Mucosa of stomach (tissue), 1 donor: ENCODE measurements around the gene SERPINF2.

Experiments used
- H3K27me3 ChIP-seq: one replicate; pipeline ENCODE4 v1.7.0; 2013; ENCODE audit warnings: mild to moderate bottlenecking, low read length; ENCODE audit not compliant: control insufficient read depth, insufficient read depth
- H3K36me3 ChIP-seq: one replicate; pipeline ENCODE4 v1.7.0; 2013; ENCODE audit warnings: low read length; ENCODE audit not compliant: control insufficient read depth, insufficient read depth
- H3K4me1 ChIP-seq: one replicate; pipeline ENCODE4 v1.7.0; 2013; ENCODE audit warnings: mild to moderate bottlenecking, low read length; ENCODE audit not compliant: control insufficient read depth, insufficient read depth
- H3K4me3 ChIP-seq: one replicate; pipeline ENCODE4 v1.7.0; 2013; ENCODE audit warnings: low read length
- H3K9ac ChIP-seq: one replicate; pipeline ENCODE4 v1.7.0; 2013; ENCODE audit warnings: mild to moderate bottlenecking, low read length, moderate library complexity
- H3K9me3 ChIP-seq: one replicate; pipeline ENCODE4 v1.7.0; 2013; ENCODE audit warnings: mild to moderate bottlenecking, low read length, moderate library complexity; ENCODE audit not compliant: control insufficient read depth
- donor health status: Pancreatic carcinoma.

Gene SERPINF2

DNA sequence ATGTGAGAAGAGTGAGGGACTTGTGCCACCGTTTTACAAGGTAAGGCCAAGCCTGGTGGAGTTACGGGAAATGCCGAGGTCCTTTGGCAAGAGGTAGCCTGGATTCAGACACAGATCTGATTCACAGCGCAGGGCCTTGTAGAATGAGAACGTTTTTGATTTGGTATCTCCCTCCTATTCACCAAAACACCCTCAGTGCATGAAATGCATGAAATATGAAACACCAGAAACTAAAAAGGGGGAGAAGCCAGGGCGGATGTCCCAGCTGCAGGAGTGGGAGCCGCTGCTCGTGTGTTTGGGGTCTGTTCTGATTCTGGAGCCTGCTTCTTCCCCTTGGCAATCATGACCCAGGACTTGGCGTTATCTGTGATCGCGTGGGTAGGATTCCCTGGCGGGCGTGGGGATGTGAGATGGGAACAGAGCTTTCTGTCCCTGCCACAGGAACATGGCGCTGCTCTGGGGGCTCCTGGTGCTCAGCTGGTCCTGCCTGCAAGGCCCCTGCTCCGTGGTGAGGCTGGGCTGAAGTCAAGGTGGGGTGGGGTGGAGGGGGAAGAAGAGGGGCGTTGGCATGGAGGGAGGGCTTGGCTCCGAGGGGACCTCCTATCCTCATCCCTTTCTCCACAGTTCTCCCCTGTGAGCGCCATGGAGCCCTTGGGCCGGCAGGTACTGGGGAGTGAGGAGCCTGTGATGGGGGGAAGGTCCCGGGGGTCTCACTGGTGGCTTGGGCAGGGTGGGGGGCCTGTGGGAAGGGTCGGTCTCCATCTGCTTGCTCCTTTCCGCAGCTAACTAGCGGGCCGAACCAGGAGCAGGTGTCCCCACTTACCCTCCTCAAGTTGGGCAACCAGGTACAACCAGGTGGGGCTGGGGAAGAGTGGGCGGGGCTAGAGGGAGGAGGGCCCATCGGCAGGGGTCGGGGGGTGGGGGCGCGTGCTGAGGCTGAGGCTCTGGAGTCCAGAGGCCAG, 2.2 kb downstream of the SERPINF2 start:
- H3K27me3 ChIP-seq: no peaks in the 10 kb centered on the region
- H3K9me3 ChIP-seq: no peaks in the 10 kb centered on the region
- H3K4me3 ChIP-seq: no peak overlapping the region
- no peaks in the 10 kb centered on the region for H3K36me3 ChIP-seq
- peaks cover 6% of the 10 kb centered on the region for H3K4me1 ChIP-seq
- H3K9ac ChIP-seq: no peak overlapping the region

DNA sequence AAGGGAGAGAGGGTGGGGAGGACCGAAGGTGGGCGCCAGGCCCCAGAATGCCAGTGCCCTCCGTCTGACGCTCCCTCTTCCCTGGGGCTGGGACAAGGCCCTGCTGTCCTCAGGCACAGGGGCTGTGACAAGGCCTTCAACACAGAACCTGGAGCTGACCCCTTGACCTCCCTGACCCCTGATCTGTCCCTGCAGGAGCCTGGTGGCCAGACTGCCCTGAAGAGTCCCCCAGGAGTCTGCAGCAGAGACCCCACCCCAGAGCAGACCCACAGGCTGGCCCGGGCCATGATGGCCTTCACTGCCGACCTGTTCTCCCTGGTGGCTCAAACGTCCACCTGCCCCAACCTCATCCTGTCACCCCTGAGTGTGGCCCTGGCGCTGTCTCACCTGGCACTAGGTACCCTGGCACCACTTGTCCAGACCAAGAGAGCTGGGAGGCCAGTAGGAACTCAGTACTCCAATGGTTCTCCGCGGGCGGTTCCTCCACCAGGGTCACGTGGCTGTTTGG, 2.9 kb downstream of the SERPINF2 start:
- H3K9ac ChIP-seq: no peak overlapping the region
- no peak overlapping the region for H3K4me3 ChIP-seq
- H3K36me3 ChIP-seq: no peaks in the 10 kb centered on the region
- peaks cover 6% of the 10 kb centered on the region for H3K4me1 ChIP-seq
- no peaks in the 10 kb centered on the region for H3K27me3 ChIP-seq
- no peaks in the 10 kb centered on the region for H3K9me3 ChIP-seq

DNA sequence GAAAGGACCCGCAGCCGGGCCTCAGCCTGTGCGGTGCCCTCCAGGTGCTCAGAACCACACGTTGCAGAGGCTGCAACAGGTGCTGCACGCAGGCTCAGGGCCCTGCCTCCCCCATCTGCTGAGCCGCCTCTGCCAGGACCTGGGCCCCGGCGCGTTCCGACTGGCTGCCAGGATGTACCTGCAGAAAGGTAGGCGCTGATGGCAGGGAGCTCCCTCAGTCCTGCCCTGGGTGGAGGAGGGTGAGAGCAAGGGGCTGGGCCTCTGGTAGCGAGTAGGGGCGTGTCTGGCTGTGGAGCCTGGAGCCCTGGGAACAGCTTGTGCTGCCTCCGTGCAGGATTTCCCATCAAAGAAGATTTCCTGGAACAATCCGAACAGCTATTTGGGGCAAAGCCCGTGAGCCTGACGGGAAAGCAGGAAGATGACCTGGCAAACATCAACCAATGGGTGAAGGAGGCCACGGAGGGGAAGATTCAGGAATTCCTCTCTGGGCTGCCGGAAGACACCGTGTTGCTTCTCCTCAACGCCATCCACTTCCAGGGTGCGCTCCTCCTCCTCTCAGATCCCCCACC, 4.4 kb downstream of the SERPINF2 start:
- no peak overlapping the region for H3K9ac ChIP-seq
- no peaks in the 10 kb centered on the region for H3K36me3 ChIP-seq
- no peaks in the 10 kb centered on the region for H3K27me3 ChIP-seq
- no peak overlapping the region for H3K4me3 ChIP-seq
- H3K9me3 ChIP-seq: no peaks in the 10 kb centered on the region
- H3K4me1 ChIP-seq: peaks cover 7% of the 10 kb centered on the region

GRCh38 chr17:1750628-1751027, 8.0 kb downstream of the SERPINF2 start:
- Histone ChIP-seq H3K36me3 (no peaks in the 10 kb centered on the region), H3K4me3 (no peak overlapping the region), H3K4me1 (peaks cover 11% of the 10 kb centered on the region), H3K9ac (no peak overlapping the region), H3K27me3 (peaks cover 5% of the 10 kb centered on the region), H3K9me3 (no peaks in the 10 kb centered on the region)

- Histone ChIP-seq H3K36me3 (no peaks in the 10 kb centered on the region), H3K4me1 (peaks cover 6% of the 10 kb centered on the region), H3K4me3 (no peak overlapping the region), H3K27me3 (peaks cover 5% of the 10 kb centered on the region), H3K9ac (no peak overlapping the region), H3K9me3 (no peaks in the 10 kb centered on the region)
Measured at GRCh38 chr17:1752425-1753262, 10.0 kb downstream of the SERPINF2 start.

GRCh38 chr17:1753767-1754429, 11.2 kb downstream of the SERPINF2 start:
- Histone ChIP-seq H3K9ac (no peak overlapping the region), H3K9me3 (no peaks in the 10 kb centered on the region), H3K27me3 (peaks cover 5% of the 10 kb centered on the region), H3K4me1 (peaks cover 6% of the 10 kb centered on the region), H3K4me3 (no peak overlapping the region), H3K36me3 (no peaks in the 10 kb centered on the region)

GRCh38 chr17:1754430-1755112, 11.9 kb downstream of the SERPINF2 start:
- H3K4me1 ChIP-seq: peaks cover 6% of the 10 kb centered on the region
- H3K36me3 ChIP-seq: no peaks in the 10 kb centered on the region

GRCh38 chr17:1755252-1755826, 12.7 kb downstream of the SERPINF2 start:
- Histone ChIP-seq H3K9ac (no peak overlapping the region), H3K9me3 (no peaks in the 10 kb centered on the region), H3K4me1 (peaks cover 6% of the 10 kb centered on the region), H3K4me3 (no peak overlapping the region), H3K27me3 (peaks cover 5% of the 10 kb centered on the region), H3K36me3 (no peaks in the 10 kb centered on the region)

More at GRCh38 chr17:1754430-1755112, 11.9 kb downstream of the SERPINF2 start:
- Histone ChIP-seq H3K9ac (no peak overlapping the region), H3K4me3 (no peak overlapping the region), H3K9me3 (no peaks in the 10 kb centered on the region), H3K27me3 (peaks cover 5% of the 10 kb centered on the region)

GRCh38 chr17:1755827-1756262, 13.2 kb downstream of the SERPINF2 start:
- no peak overlapping the region for H3K4me3 ChIP-seq
- peaks cover 6% of the 10 kb centered on the region for H3K4me1 ChIP-seq
- no peak overlapping the region for H3K9ac ChIP-seq
- peaks cover 5% of the 10 kb centered on the region for H3K27me3 ChIP-seq
- H3K36me3 ChIP-seq: no peaks in the 10 kb centered on the region
- no peaks in the 10 kb centered on the region for H3K9me3 ChIP-seq

DNA sequence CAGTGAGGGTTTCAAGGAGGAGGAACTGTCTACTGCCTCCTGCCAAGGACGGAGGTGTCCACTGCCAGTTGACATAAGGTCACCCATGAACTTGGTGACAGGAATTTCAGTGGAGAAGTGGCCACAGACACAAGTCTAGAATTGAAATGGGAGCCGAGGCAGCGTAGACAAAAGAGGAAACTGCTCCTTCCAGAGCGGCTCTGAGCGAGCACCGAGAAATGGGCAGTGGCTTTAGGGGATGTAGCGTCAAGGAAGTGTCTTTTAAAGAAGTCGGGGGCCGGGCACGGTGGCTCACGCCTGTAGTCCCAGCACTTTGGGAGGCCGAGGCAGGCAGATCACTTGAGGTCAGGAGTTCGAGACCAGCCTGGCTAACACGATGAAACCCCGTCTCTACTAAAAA, 16.1 kb downstream of the SERPINF2 start:
- Histone ChIP-seq H3K9ac (no peak overlapping the region), H3K4me1 (peaks cover 12% of the 10 kb centered on the region), H3K9me3 (no peaks in the 10 kb centered on the region), H3K4me3 (no peak overlapping the region), H3K36me3 (no peaks in the 10 kb centered on the region), H3K27me3 (peaks cover 5% of the 10 kb centered on the region)

GRCh38 chr17:1759529-1759928, 16.9 kb downstream of the SERPINF2 start:
- peaks cover 5% of the 10 kb centered on the region for H3K27me3 ChIP-seq
- no peak overlapping the region for H3K4me3 ChIP-seq
- no peaks in the 10 kb centered on the region for H3K9me3 ChIP-seq
- peaks cover 20% of the 10 kb centered on the region for H3K4me1 ChIP-seq
- no peak overlapping the region for H3K9ac ChIP-seq
- no peaks in the 10 kb centered on the region for H3K36me3 ChIP-seq
